VCaP (cell line): ENCODE measurements around the gene CDH12.

Experiments
- H3K27ac ChIP-seq: fragments of 450-650 bp; 2 replicates; pipeline ENCODE4 v1.5.1; 2017
- TF ChIP-seq, protein P1 (sequence below): fragments of 450-650 bp; conservative IDR thresholded peaks from 2 replicates; pipeline ENCODE4 v1.5.1; 2017; ENCODE audit warnings: mild to moderate bottlenecking, moderate library complexity

Gene CDH12

DNA sequence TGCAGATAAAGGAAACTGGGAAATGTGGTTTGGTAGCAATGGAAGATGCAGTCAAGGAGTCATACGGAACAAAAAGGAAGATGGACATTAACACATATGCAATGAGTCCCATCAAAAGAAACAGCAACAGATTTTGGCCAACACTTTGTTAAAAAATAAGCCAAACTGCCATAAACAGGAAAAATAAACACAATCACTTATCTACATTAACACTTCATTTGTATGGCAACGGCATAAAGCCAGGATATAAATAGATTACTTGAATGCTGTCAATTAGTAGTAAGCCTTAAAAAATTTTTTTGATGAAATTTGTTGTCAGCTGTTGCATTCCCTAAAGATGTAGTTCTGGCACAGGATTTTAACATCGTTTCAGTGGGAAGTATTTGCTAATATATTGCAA, 190.8 kb downstream of the CDH12 start:
- H3K27ac ChIP-seq: no peak overlapping the region
- TF ChIP-seq, protein P1, sequence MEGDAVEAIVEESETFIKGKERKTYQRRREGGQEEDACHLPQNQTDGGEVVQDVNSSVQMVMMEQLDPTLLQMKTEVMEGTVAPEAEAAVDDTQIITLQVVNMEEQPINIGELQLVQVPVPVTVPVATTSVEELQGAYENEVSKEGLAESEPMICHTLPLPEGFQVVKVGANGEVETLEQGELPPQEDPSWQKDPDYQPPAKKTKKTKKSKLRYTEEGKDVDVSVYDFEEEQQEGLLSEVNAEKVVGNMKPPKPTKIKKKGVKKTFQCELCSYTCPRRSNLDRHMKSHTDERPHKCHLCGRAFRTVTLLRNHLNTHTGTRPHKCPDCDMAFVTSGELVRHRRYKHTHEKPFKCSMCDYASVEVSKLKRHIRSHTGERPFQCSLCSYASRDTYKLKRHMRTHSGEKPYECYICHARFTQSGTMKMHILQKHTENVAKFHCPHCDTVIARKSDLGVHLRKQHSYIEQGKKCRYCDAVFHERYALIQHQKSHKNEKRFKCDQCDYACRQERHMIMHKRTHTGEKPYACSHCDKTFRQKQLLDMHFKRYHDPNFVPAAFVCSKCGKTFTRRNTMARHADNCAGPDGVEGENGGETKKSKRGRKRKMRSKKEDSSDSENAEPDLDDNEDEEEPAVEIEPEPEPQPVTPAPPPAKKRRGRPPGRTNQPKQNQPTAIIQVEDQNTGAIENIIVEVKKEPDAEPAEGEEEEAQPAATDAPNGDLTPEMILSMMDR: no peak

DNA sequence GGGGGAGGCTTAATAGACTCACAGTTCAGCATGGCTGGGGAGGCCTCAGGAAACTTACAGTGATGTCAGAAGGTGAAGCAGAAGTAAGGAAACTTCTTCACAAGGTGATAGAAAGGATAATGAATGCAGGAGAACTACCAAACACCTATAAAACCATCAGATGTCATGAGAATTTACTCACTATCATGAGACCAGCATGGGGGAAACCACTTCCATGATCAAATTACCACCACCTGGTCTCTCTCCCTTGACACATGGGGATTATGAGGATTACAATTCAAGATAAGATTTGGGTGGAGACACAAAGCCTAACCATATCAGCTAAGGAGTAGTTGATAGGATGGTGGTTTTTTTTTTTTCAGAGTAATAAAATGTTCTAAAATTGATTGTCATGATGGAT, 201.8 kb downstream of the CDH12 start:
- TF ChIP-seq, protein P1: no peak
- peak overlapping the region; percentile 94 for H3K27ac ChIP-seq

DNA sequence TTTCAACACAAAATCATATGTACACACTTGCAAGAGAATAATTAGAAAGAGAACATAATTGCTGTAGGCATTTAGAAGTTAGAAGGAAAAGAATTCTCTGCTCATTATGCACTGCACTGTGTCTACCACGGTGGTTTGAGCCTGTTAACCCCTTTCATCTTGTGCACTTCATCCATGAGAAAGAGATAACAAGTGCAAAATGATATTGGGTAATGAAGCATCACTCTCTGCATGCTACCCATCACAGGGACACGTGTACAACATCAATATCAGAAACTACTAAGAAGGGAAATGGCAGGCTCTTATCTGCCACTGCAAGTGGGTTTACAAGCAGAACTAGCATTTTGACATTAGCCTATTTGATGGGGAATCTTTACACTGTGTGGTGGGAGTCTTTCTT, 202.6 kb downstream of the CDH12 start:
- TF ChIP-seq, protein P1: no peak
- H3K27ac ChIP-seq: peak overlapping the region; percentile 94

GRCh38 chr5:22649074-22649473, 204.1 kb downstream of the CDH12 start:
- TF ChIP-seq, protein P1: no peak

GRCh38 chr5:22644859-22645258, 208.3 kb downstream of the CDH12 start:
- TF ChIP-seq, protein P1: no peak
- no peak overlapping the region for H3K27ac ChIP-seq

More at GRCh38 chr5:22649074-22649473, 204.1 kb downstream of the CDH12 start:
- H3K27ac ChIP-seq: peak overlapping the region; percentile 94

- no peak overlapping the region for H3K27ac ChIP-seq
- TF ChIP-seq, protein P1: no peak
Measured at GRCh38 chr5:22643356-22643755, 209.8 kb downstream of the CDH12 start.

- no peak overlapping the region for H3K27ac ChIP-seq
- TF ChIP-seq, protein P1: no peak
Measured at GRCh38 chr5:22631683-22632082, 221.5 kb downstream of the CDH12 start.
